GM12873 (cell line): Measurements from ENCODE around the gene RBP3.

Source experiments
- TF ChIP-seq, protein P1 (sequence below): IDR thresholded peaks from 2 replicates; pipeline ENCODE4 v1.5.1; 2012; ENCODE audit warnings: low read depth, mild to moderate bottlenecking, moderate library complexity, low read length, control low read depth; ENCODE audit not compliant: insufficient read depth; ENCODE audit errors: missing control alignments

Gene RBP3

GRCh38 chr10:47331954-47332353, 16.2 kb upstream of the RBP3 start:
- TF ChIP-seq, protein P1, sequence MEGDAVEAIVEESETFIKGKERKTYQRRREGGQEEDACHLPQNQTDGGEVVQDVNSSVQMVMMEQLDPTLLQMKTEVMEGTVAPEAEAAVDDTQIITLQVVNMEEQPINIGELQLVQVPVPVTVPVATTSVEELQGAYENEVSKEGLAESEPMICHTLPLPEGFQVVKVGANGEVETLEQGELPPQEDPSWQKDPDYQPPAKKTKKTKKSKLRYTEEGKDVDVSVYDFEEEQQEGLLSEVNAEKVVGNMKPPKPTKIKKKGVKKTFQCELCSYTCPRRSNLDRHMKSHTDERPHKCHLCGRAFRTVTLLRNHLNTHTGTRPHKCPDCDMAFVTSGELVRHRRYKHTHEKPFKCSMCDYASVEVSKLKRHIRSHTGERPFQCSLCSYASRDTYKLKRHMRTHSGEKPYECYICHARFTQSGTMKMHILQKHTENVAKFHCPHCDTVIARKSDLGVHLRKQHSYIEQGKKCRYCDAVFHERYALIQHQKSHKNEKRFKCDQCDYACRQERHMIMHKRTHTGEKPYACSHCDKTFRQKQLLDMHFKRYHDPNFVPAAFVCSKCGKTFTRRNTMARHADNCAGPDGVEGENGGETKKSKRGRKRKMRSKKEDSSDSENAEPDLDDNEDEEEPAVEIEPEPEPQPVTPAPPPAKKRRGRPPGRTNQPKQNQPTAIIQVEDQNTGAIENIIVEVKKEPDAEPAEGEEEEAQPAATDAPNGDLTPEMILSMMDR: no peak

GRCh38 chr10:47332371-47332770, 15.8 kb upstream of the RBP3 start:
- TF ChIP-seq, protein P1: no peak

GRCh38 chr10:47332946-47333345, 15.2 kb upstream of the RBP3 start:
- TF ChIP-seq, protein P1: no peak

DNA sequence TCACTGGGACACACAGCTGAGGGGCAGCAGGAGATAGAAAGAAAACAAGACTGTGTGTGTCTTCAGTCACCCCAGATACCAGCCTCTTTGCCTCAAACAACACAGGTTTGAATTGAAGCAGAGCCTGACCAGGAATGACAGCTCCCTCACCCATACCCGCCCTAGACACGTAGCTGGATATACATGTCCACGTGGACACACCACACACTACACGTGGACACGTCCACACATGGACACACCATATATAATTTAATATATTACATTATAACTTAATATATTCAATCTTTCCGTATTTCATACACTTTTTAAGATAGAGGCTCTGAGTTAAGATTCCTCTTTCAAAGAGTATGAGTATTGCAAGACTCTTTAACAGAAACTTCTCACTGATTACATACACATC, 14.6 kb upstream of the RBP3 start:
- TF ChIP-seq, protein P1: no peak

GRCh38 chr10:47334466-47335295, 13.5 kb upstream of the RBP3 start:
- TF ChIP-seq, protein P1: no peak

DNA sequence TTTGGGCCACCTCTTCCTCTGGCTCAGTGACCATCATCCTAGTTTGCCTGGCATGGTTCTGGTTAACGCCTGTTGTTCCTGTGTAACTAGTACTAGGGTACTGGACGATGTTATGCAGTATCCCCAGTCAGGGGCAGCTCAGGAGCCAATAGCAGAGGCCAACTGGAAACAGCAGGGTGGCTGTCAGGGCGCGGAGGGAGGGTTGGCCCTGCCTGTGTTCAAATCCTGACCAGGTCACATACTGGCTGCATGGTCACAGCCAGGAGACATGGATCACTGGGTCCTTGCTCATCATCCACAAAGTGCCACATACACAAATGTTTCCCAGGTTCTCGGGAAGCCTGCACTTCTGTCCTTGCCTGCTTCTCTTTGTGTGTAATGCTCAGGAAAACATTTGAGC, 12.3 kb upstream of the RBP3 start:
- TF ChIP-seq, protein P1: no peak

GRCh38 chr10:47336387-47337134, 11.6 kb upstream of the RBP3 start:
- TF ChIP-seq, protein P1: no peak
